ENCODE data around the gene ANKS3.
"Not testable (repeated sequence)": the region's sequence is repeated elsewhere in the genome, so short reads cannot be mapped to it uniquely, and the experiment has no call there.

The ANKS3 gene

DNA sequence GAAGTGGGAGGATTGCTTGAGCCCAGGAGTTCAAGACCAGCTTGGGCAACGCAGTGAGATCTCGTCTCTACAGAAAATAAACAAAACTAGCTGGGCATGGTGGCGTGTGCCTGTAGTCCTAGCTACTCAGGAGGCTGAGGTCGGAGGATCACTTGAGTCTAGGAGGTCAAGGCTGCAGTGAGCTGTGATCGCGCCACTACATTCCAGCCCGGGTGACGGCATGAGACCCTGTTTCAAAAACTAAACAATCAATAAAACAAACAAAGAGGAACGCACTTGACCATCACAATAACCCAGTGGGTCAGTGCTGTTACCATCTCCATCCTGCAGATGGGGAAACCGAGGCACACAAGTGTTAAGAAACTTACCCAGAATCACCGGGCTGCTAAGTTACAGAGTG is 19.2 kb upstream of the ANKS3 start:
- no peak for DNase-seq (ENCODE audit: low read depth in 2 of 2)

DNA sequence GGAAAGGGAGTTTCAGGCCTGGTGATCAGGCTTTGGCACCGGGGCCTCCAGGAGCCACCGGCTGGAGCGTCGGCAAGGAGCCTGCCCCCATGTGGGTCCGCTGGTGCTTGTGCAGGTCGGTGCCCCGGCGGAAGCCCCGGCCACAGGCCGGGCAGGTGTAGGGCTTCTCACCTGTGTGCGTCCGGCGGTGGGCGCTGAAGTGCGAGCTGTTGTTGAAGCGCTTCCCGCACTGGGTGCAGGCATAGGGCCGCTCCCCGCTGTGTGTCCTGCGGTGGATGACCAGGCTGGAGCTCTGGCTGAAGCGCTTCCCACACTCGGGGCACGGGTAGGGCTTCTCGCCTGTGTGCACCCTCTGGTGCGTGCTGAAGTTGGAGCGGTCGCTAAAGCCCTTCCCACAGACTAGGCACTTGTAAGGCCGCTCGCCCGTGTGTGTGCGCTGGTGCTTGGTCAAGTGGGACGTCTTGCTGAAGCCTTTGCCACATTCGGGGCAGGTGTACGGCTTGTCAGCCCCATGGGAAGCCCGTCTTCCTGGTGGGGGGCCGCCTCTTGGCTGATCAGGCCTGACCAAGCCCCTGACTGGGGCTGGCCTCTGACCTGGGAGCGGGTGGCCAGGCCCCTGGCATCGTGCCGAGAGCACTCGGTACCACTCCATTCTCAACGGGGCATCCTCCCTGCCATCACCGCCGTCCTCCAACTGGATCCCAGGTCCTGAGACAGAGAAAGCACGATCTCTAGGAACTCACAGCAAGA is 18.5 kb upstream of the ANKS3 start:
- no peak for DNase-seq (ENCODE audit: low read depth in 2 of 2)

DNA sequence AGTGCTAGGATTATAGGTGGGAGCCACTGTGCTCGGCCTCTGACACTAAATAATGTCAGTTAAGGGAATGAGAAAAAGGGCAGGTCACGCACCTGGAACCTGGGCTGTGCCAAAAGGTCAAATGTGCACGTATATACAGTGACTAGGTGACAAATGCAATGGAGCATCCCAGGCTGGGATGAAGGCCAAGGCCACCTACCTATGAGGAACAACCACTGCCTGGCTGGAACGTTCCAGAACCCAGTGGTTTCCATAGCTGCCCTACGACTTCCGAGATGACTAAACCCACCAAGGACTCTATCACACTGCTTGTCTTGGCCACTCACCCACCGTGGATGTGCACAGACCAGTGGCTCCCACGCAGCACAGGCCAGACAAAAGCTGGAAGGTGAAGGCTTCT is 16.8 kb upstream of the ANKS3 start:
- no peak for DNase-seq (ENCODE audit: low read depth in 2 of 2)

DNA sequence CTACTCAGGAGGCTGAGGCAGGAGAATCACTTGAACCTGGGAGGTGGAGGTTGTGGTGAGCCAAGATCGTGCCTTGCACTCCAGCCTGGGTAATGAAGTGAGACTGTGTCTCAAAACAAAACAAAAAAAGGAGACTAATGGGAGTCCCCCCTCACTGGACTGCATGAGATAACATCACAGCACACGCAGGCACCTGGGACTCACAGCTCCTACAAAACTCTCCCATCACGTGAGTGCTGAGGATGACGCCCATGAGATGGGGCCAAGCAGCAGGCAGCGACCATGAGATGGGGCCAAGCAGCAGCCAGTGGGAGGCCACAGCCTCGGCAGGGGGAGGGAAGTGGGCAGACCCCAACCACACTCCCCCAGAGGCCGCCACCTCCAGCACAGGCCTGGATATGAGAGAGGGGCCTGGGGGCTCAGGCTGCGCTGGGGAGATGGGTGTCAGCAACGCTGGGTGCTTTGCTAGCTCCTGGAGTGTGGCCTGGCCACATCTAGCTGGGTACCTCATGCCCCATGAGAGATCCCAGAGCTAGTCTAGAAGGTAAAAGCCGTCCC is 15.7 kb upstream of the ANKS3 start:
- DNase-seq (ENCODE audit: low read depth in 2 of 2) = no peak

DNA sequence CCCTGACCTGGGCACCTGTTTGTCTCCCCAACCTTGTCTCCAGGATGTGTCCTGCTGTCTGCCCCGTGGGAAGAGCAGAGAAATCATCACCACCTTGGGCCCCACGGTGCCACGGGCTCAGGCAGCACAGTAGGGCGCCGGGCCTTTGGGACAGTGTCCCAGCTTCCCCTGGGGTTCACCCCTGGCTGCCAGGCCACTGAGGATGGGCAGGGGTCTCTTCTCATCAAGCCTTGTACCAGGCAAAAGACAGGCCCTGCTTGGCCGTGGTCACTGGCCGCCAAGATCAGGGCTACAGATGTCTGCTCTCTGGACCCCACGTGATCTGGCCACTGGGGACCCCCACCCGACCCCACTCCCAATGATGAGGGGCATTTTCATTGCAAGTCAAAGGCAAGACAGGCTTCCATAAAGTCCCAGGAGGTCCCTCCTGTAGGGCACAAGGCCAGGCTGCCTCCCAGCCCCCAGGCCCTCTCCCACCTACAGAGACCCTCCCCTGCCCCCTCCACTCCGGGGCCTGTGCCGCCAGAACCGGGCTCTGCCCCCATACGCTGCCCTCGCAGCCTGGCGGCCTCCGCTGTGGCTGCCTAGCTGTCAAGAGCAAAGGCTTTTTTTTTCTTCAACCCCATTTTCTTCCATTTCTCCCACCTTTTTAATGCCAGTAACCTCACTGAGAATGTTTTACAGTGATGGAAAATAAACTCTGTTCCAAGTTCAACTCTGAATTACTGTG is 14.8 kb upstream of the ANKS3 start:
- DNase-seq (ENCODE audit: low read depth in 2 of 2) = no peak

DNA sequence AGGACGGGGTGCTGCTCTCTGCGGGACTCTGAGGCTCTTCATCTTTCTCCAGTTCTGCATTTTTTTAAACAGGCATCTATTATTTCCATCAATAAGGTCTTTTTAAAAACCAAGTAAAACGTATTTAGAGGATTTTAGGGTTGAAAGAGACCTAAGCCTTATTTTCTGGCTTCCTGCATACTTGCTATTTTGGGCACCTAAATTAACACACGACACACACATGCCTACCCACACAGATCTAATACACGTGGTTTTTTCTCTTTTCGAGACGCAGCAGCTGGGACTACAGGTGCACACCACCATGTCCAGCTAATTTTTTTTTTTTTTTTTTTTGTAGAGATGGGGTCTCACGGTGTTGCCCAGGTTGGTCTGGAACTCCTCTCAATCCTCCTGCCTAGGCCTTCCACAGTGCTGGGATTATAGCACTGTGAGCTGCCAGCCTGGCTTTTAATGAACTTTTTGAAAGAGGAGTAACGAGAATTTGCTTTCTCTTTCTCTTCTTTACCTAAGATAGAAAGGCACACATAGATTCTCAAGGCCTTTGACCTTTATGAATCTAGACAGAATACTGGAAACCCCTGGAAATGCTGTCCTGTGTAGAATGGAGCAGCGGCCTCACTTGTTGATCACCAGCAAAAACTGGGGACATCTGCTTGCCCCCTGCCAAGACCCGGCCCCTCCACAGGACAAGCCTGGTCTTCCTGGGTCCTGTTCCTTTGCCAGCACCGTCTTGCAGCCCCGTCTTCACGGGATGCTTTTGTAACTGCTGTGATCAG is 14.0 kb upstream of the ANKS3 start:
- DNase-seq (ENCODE audit: low read depth in 2 of 2) = no peak

DNA sequence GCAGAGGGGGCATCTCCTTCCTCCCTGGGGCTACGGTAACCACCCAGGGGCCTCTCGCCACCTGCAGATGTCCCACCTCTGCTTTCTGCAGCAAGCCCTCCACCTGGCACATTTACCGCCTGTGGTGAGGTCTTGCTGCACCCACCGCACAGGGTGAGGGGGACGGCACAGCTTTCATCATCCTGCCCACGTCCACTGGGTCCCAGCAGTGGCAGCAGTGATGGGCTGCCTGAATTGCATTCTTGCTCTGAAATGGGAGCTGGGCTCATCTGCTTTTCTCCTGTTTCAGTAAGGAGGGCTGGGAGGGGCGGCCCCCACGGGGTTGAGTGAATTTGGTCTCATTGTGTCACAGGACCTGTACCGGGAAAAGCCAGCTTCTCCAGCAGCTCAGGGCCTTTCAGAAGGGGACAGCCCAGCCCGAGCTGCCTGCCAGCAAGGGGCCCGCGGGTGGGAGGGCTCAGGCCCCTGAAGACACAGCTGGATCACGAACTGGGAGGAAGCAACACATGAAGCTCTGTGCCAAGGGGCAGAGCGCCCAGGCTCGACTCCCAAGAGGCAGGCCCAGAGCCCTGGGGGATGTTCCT is 13.0 kb upstream of the ANKS3 start:
- DNase-seq (ENCODE audit: low read depth in 2 of 2) = no peak

DNA sequence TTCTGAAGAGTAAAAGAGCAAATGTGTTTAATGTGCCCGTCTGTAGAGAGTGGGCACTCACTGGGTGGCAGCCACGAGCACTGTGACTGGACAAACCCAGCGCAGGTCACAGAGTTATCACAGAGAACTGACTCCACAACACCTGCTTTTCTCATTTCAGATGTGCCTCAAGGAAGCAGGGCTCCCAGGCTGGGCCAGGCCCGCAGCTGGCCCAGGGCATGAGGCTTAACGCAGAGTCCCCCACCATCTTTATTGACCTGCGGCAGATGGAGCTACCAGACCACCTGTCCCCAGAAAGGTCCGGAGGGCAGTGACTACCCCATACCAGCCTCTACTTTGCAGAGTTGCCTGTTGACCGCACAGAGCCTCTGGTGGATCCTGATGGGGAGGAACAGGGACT is 12.1 kb upstream of the ANKS3 start:
- no peak for DNase-seq (ENCODE audit: low read depth in 2 of 2)

DNA sequence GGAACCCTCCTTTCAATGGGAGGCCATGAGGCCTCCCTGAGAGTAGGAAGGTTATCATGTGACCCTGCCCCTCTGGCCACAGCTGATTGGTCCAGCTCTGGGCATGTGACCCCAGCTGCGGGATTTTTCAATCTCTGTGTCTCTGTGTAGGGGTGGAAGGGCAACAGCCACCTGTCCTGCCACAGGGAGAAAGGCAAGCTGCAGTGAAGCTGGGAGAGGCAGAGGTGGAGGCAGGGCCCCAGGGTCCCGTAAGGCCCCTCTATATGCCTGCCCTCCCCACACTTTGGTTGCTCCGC is 11.2 kb upstream of the ANKS3 start:
- no peak for DNase-seq (ENCODE audit: low read depth in 2 of 2)

DNA sequence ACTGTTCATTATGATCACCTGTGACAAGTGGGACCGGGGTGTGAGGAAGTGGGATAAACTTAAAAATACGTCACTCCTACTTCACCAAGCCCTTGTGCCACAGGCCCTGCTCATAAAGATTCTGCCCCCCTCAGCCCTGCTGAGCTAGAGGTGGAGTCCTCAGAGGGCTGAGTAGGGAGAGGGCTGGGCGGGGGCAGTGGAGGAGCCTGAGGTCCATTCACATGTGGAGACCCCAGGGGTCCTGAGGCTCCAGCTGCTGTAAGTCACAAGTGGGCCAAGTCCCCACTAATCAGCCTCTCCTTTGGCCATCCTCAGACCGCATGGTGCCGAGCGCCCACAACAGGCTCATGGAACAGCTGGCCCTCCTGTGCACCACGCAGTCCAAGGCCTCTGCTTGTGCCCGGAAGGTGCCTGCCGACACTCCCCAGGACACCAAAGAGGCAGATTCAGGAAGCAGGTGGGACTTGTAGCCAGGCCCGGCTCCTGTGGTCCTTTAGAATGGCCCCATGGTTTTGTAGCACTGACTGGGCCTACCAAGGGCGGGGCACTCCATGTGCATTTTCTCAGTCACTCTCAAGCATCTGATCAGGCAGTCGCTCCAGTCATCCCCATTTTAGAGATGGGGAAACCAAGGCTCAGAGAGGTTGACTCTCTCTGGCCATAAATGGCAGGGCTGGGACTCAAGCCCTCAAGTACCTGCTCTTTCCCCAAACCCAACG is 10.6 kb upstream of the ANKS3 start:
- no peak for DNase-seq (ENCODE audit: low read depth in 2 of 2)

DNA sequence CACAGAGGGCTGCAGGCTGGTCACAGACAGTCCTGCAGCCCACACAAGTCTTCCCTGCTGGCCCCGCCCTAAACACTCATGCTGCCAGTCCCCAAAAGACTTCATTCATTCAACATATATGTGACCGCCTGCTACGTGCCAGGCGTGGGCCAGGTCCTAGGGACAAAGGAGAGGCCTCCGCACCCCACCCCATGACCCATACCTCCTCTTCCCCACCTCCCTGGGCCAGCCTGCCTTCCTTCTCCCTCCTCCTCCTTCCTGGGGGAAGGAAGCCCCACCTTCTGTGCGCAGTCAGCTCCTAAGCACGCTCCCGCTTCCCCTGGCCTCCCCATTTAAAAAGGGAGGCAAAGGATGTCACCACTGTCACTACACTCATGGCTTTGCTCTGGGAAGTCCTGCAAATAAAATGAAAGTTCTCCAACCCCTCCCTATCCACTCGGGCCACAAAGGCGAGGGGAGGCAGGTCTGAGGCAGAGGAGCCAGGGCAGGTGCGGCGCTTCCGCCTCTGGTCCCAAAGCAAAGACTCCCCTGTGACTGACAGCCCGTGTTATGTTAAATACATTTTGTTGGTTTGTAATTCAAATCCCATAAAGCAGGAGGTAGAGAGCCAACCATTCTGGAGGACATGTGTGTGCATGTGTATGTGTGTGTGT is 9.3 kb upstream of the ANKS3 start:
- no peak for DNase-seq (ENCODE audit: low read depth in 2 of 2)

DNA sequence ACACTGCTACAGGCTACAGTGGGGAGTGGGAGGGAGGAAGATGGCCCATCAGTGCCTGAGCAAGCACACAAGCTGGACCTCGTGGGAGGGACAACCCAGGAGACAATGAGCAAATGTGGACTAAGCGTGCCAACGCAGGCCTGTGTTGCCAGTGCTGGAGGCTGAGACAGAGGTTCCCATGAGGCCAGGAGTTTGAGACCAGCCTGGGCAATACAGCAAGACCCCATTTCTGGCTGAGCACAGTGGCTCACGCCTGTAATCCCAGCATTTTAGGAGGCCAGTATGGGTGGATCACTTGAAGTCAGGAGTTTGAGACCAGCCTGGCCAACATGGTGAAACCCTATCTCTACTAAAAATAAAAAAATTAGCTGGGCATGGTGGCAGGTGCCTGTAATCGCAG is 4.3 kb upstream of the ANKS3 start:
- not testable (repeated sequence) for DNase-seq (ENCODE audit: low read depth in 2 of 2)

DNA sequence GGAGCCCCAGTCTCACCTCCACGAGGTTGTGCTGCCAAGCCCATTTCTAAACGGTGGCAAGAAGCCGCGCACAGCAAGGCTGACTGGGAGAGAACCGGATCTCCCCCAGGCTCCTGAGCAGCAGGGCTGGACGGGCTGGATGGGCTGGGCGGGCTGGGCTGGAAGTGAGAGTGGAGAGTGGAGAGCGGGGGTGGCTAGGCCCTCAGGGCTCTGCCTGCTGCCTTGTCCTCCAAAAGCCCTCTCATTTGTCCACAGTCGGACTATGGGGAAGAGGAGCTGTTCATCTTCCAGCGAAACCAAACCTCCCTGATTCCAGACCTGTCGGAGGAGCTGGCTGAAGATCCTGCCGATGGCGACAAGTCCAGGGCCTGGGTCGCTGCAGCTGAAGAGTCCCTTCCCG is 3.5 kb upstream of the ANKS3 start:
- DNase-seq (ENCODE audit: low read depth in 2 of 2) = no peak

DNA sequence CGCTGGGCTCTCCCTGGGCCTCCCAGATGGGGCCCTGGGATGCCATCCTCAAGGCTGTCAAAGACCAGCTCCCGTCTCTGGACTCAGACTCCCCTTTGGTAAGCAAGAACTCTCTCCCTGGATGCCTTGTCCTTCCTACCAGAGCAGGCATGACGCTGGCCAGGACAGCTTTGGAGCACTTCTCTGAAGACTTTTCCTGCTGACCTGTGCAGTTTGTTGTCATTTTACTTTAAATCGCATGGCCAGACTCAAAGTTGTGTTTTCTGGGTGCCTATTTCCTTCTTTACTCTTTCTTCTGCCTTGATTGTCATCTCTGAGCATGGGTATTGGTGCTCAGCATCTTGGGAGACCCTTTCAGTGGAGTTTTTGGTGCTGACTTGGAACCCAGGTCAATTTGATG is 2.5 kb upstream of the ANKS3 start:
- no peak for DNase-seq (ENCODE audit: low read depth in 2 of 2)

DNA sequence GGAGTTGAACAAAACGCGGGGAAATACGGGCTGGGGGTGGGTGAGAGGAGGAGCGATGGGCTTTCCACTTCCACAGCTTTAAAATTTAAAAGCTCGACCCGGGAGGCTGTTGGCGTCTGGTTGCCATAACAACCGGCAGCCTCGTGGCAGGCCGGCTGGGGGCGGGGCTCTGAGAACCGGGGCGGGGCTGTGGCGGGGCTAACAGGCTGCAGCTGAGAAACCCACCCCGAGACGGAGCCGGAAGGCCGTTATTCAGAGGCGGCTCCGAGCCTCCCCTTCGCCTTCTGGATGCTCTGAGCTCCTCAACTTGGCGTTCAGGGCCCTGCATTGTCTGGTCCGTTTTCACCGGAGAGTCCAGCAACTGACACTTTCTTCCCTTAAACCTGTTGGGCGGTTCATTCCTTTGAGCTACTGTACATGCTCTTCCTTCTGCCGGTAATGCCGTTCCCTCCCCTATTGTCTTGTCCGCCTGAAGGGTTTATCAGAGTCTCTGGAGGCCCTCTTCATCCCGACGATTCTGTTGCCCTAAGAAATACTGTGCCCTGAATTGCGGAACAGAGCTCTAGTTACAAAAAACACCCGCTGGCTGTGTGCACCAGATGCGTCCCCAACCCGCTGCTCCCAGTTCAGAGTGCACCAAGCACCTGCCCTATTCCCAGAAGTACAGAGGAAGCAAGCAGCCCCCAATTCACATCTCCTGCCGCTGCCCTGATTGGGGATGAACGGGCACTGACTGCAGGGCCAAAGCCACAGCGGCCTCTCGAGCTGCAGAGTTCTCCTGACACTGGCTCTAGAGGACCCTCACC is 862 bp upstream of the ANKS3 start:
- DNase-seq (ENCODE audit: low read depth in 2 of 2) = peak; percentile 92 to 93

DNA sequence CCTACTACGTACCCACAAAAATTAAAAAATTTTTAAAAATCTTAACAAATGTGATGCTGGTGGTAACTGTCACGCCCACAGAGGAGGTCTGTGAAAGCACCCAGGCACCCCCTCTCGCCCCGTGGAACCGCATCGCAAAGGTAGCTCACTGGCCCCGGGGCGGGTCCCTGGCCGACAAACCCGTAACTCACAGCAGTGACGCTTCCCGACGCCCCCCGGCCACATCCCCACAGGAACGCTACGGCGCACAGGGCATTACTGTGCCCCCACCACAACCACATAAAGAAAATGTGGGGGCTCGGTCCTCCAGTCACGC is 366 bp downstream of the ANKS3 start:
- no peak for DNase-seq (ENCODE audit: low read depth in 2 of 2)

DNA sequence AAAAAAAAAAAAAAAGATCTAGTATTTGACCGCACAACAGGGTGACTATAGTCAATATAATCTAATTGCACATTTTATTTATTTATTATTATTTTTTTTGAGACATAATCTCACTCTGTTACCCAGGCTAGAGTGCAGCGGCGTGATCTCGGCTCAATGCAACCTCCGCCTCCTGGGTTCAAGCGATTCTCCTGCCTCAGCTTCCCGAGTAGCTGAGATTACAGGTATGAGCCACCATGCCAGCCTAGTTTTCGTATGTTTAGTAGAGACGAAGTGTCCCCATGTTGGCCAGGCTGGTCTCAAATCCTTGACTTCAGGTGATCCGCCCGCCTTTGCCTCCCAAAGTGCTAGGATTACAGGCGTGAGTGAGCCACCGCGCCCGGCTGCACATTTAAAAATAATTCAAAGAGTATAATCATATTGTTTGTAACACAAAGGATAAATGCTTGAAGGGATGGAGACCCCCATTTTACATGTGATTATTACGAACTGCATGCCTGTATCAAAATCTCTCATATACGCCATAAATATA is 794 bp downstream of the ANKS3 start:
- no peak for DNase-seq (ENCODE audit: low read depth in 2 of 2)

DNA sequence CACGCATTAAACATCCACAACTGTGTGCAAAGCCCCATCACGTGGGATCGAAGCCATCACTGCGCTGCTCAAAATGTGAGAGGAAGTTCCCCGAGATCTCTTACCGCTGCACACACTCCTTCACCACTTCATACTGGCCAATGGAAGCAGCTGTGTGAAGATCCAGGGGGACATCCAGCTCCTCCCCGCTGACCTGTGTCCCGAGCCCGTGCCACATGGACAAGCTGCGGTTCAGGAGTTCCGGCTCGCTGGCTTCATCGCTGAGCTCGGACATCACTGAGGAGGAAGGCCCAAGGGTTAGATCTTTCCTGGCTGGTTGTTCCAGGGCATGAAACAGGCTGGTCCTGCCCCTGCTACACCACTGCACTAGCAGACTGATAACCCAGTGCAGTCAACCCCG is 4.2 kb downstream of the ANKS3 start:
- no peak for DNase-seq (ENCODE audit: low read depth in 2 of 2)

DNA sequence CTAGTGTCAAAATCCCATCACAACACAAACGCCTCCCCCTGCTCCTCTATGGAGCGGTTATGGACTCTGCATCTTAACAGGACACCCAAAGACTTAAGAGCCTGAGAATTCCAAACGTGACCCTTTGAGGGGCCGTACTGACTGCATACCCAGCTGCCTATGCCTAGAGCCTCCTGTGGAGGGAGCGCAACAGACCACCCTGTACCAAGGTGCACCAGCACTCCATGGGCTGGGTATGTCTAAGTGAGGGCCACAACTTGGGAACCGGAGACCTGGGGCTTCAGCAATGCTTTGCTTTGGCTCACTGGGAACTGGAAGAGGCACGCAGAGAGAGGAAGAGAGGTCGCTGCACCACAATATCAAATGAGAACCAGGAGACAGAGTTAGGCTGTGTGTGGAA is 5.4 kb downstream of the ANKS3 start:
- DNase-seq (ENCODE audit: low read depth in 2 of 2) = no peak

DNA sequence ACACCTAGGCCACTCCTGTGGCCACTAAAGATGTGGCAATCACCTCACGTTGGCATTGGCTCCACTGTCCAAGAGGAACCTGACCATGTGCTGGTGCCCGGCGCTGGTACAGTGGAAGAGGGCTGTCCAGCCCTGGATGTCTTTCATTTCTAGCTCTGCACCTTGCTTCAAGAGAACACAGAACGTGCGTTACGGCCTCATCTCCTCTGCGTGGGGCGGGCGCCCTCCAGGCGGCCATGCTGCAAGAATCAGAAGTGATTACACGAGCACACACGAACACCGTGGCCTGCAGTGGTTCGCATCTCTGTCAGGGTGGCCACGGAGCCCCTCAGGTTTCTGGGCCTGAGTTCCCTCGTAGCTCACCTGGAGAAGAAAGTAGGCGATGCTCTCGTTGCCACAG is 7.5 kb downstream of the ANKS3 start:
- no peak for DNase-seq (ENCODE audit: low read depth in 2 of 2)
